Measurements from ENCODE around the gene UGT1A6. TPM values are rescaled to one million over a fixed set of nuclear protein-coding genes. Genes with fewer than 3 reads are reported as not detected.

UGT1A6 gene
- total RNA-seq, 2 donors from 2014 or later, result not detected

Other genes starting within 250 kb of the UGT1A6 start
- gene USP40, start 126.1 kb upstream of the UGT1A6 start, total RNA-seq, result 10 to 100 TPM in 1 of 2 donors, 1 to 10 TPM in 1; 5.9 to 22.9 TPM
- gene UGT1A8, start 75.3 kb upstream of the UGT1A6 start, total RNA-seq, result not detected
- not detected for gene UGT1A10, start 56.4 kb upstream of the UGT1A6 start, total RNA-seq
- not detected for gene UGT1A9, start 21.0 kb upstream of the UGT1A6 start, total RNA-seq
- gene UGT1A7, start 11.0 kb upstream of the UGT1A6 start, total RNA-seq, result not detected
- gene UGT1A5, start 20.0 kb downstream of the UGT1A6 start, total RNA-seq, result not detected
- not detected for gene UGT1A4, start 25.8 kb downstream of the UGT1A6 start, total RNA-seq
- not detected for gene UGT1A3, start 36.2 kb downstream of the UGT1A6 start, total RNA-seq
- not detected for gene UGT1A1, start 67.4 kb downstream of the UGT1A6 start, total RNA-seq
- gene MROH2A, start 85.4 kb downstream of the UGT1A6 start, total RNA-seq, result not detected
- gene HJURP, start 161.6 kb downstream of the UGT1A6 start, total RNA-seq, result 100 to 1,000 TPM in 1 of 2 donors, 10 to 100 TPM in 1; 77.3 to 195 TPM
- not detected for gene TRPM8, start 224.5 kb downstream of the UGT1A6 start, total RNA-seq

All from activated naive CD4-positive, alpha-beta T cell treated with anti-CD3 and anti-CD28 coated beads, Interleukin-2, amount 50 U/mL, for 72 hours (primary cell).